GM19023 (cell line): ENCODE data around the gene PRSS8.
"Not testable (repeated sequence)": the region's sequence is repeated elsewhere in the genome, so short reads cannot be mapped to it uniquely, and the experiment has no call there.

Source experiments
- ATAC-seq: cut with Tn5 transposase; IDR thresholded peaks from one replicate; pipeline ENCODE4 v1.9.1; 2021; ENCODE audit warnings: mild to moderate bottlenecking, moderate library complexity; ENCODE audit not compliant: unreplicated experiment

Gene PRSS8

GRCh38 chr16:31145398-31145990 is 10.0 kb upstream of the PRSS8 start:
- ATAC-seq, result no peak

- not testable (repeated sequence) for ATAC-seq
Observed at GRCh38 chr16:31144418-31144817, 8.9 kb upstream of the PRSS8 start.

GRCh38 chr16:31143694-31144148 is 8.2 kb upstream of the PRSS8 start:
- ATAC-seq, result no peak

DNA sequence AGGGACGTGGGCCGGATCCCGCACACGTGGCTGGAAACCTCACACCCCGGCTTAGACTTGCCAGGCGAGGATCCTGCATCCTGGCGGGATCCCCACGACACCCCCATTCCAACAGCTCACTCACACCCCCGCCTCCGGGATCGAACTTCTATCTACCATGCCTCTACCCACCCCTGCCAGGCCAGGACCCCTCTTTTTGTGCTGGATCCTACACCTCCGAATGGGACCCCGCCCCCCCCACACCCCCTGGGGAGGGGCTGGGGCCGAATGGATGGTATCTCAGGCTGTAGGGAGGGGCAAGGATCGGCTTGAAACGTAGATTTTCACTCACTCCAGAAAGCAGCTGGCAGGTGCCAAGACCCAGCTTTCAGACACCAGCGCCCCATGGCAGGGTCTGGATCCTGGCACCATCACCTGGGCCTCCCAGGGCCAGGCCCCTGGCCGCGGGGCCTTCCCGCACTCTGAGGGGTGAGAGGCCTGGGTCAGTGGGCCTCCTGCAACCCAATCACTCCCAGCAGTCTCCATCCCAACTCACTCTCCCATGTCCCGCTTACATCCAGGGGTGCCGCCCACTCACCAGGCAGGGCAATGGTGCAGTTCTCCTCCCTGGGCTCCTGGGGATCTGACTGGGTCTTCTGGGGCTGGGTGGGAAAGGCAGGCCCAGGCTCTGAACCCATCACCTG is 7.6 kb upstream of the PRSS8 start:
- no peak for ATAC-seq

DNA sequence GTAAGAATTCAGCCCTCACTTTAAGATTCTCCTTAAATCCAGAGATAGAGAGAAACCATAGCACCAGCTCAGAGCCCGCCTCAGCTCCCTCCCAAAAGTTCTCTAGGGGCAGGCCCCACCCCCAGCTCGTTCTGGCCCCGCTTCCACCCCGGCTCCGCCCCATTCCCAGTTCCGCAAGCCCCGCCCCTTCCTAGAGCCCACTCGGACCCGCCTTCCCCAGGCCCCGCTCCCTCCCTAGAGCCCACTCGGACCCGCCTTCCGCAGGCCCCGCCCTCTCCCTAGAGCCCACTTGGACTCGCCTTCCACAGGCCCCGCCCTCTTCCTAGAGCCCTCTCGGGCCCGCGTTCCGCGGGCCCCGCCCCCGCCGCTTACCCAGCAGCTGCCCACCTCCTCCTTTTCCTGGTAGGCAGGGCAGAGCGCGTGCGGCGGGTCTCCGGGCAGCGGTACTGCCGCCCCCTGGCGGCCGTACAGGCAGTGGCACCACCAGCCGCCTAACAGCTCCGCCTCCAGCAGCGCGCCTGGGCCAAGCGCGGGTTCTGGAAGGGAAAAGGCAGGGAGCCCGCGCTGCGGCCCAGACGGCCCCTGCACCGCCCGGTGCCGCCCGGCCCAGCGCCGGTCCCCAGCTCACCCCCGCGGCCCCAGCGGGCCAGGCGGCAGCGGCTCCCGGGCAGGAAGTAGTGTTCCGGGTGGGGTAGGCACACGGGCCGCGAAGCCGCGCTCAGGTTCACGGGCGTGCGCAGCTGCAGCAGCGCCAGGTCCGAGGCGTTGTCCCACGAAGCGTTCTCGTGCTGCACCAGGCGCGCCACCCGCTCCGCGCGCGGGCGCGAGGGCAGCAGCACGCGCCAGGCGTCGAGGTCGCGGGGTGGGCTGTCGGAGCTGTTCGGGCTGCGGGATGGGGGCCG is 6.8 kb upstream of the PRSS8 start:
- peak; percentile 87 for ATAC-seq

GRCh38 chr16:31141489-31142108 is 6.1 kb upstream of the PRSS8 start:
- ATAC-seq, result peak; percentile 1

- ATAC-seq, result not testable (repeated sequence)
Observed at GRCh38 chr16:31141071-31141469, 5.5 kb upstream of the PRSS8 start.

DNA sequence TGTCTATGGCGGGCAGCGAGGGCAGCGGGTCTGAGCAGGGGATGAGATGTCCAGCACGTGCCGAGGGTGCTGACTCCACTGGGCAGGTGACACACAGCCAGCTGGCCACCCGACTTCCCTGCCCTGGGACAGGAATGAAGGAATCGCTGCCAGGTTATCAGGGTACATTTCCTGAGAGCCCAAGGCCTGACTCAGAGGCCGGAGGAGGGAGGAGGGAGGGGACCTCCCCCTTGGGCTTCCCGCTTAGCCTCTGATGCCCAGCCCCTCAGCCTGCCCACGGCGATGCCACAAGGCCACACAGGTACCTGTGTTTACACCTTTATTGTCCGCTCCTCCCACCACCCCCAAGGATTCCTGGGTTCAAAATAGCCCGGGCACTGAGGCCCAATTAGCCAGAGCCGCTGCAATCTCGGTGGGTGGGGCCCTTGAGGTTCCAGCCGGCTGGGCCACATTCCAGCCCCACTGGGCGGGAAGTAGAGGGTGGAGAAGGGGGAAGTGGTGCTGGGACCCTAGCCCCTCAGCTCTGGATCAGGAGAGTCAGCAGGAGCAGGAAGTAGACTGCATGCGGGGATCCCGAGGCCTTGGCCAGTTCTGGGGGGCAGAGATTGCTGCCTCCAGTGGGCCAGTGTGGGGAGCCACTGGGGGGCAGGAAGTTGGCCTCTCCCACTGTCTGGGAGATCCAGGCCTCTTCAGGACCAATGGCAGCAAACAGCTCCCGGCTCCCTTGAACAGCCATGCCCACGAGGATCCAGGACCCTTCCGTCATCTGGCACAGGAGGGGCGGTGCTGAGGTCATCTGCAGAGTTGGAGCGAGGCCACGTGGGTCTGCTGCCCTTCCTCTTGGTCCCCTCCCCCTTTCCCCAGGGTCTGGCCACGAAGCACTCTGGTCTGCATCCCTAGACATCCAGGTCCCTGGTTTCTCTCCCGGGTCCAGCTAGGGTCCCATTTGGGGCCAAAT is 3.4 kb upstream of the PRSS8 start:
- no peak for ATAC-seq

GRCh38 chr16:31136822-31137499 is 1.4 kb upstream of the PRSS8 start:
- not testable (repeated sequence) for ATAC-seq

GRCh38 chr16:31136287-31136662 is 748 bp upstream of the PRSS8 start:
- no peak for ATAC-seq

- ATAC-seq, result no peak
Observed at GRCh38 chr16:31134625-31135534, 647 bp downstream of the PRSS8 start.

- ATAC-seq, result no peak
Observed at GRCh38 chr16:31134091-31134571, 1.4 kb downstream of the PRSS8 start.

GRCh38 chr16:31133046-31133501 is 2.5 kb downstream of the PRSS8 start:
- no peak for ATAC-seq

- ATAC-seq, result no peak
Observed at GRCh38 chr16:31132303-31132979, 3.1 kb downstream of the PRSS8 start.

DNA sequence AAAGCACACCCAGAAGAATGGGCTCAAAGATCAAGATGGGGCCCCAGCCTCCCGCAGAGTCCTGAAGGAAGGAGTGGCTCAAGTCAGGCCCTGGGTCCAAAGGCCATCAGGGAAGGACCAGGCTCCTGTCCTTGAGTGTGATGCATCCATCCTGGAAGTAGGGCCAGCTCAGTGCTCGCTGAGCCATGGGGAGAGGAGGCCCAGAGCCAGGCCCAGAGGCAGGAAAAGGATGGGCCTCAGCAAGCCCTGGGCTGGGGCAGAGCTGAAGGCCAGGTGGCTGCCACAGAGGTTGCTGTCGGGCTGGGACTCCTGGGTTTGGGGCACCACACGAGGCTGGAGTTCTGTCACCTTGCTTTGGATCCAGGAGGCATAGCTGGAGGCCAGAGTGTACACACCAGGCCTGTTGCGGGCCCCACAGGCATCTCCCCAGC is 3.7 kb downstream of the PRSS8 start:
- no peak for ATAC-seq

- no peak for ATAC-seq
Observed at GRCh38 chr16:31131416-31131815, 4.1 kb downstream of the PRSS8 start.

GRCh38 chr16:31130899-31131298 is 4.6 kb downstream of the PRSS8 start:
- no peak for ATAC-seq
